Ascending aorta (tissue), 2 donors: ENCODE data around the gene DMPK. TPM values are rescaled to one million over a fixed set of nuclear protein-coding genes. Genes with fewer than 3 reads are reported as not detected.

Experiments
- DNase-seq, 2 donors: peaks; one replicate each; pipeline ENCODE4 v3.0.0-alpha.2; 2019; ENCODE audit warnings: low spot score in 2 of 2
- H3K27ac ChIP-seq, 2 donors: fragments of 200-600 bp; sonication (generic); one replicate each; pipeline ENCODE4 v1.5.1; 2016 to 2017; ENCODE audit warnings: mild to moderate bottlenecking in 1 of 2
- H3K27me3 ChIP-seq: fragments of 200-600 bp; sonication (generic); one replicate; pipeline ENCODE4 v1.5.1; 2017
- H3K36me3 ChIP-seq, 2 donors: fragments of 200-600 bp; sonication (generic); one replicate each; pipeline ENCODE4 v1.5.1; 2016
- H3K4me1 ChIP-seq, 2 donors: fragments of 200-600 bp; sonication (generic); one replicate each; pipeline ENCODE4 v1.5.1; 2016 to 2017; ENCODE audit warnings: mild to moderate bottlenecking in 1 of 2
- H3K4me3 ChIP-seq, 2 donors: fragments of 200-600 bp; sonication (generic); one replicate each; pipeline ENCODE4 v1.5.1; 2016 to 2017; ENCODE audit warnings: mild to moderate bottlenecking in 1 of 2
- H3K9me3 ChIP-seq, 2 donors: fragments of 200-600 bp; sonication (generic); one replicate each; pipeline ENCODE4 v1.5.1; 2016
- CTCF ChIP-seq, 3 experiments: fragments of 200-600 bp in 2 of 3; fragments of 450-650 bp in 1 of 3; sonication (generic) in 2 of 3; IDR thresholded peaks; one replicate each; pipeline ENCODE4 v1.5.1; 2016 to 2019; ENCODE audit warnings: antibody characterized with exemption in 3 of 3, mild to moderate bottlenecking in 1 of 3, moderate library complexity in 1 of 3
- intact Hi-C: fragments of 100-400 bp; cut with DNase I; formaldehyde crosslinking; loops from one replicate; pipeline ENCODE4 v1.15.1; 2023
- total RNA-seq: library from RNA; depleted of rRNA; stranded (reverse); fragments of >200 nt; gene quantifications from one replicate; pipeline ENCODE4 v1.1.0, GENCODE V29; 2016

The DMPK gene
- total RNA-seq, 1 donor from 2014 or later = 76.8 TPM

- Histone ChIP-seq H3K4me3 (peak overlapping the region in 1 of 2 donors; percentile 94), H3K36me3 (peaks cover 31 to 42% of the 10 kb centered on the region in 2 donors), H3K27ac (peak overlapping the region; percentile 93 to 94), H3K4me1 (peaks cover 11 to 43% of the 10 kb centered on the region in 2 donors), H3K9me3 (no peaks in the 10 kb centered on the region), H3K27me3 (no peaks in the 10 kb centered on the region)
- intact Hi-C loops = loop anchor here (1.0 kb wide), 1 partner anchor 8 kb away; the partner anchor contains the start of gene DMWD
- no peak for DNase-seq
- no peak for TF ChIP-seq CTCF (IDR thresholded peaks at IDR 0.05)
Observed at GRCh38 chr19:45784096-45784495, 1.8 kb upstream of the DMPK start.

GRCh38 chr19:45782820-45783785 lies 813 bp upstream of the DMPK start:
- H3K9me3 ChIP-seq = no peaks in the 10 kb centered on the region
- H3K4me1 ChIP-seq = peaks cover 11 to 45% of the 10 kb centered on the region in 2 donors
- intact Hi-C loops = loop anchor here (2.0 kb wide), 1 partner anchor 16 kb away; no protein-coding TSS in a partner anchor
- peak overlapping the region; percentile 93 to 94 for H3K27ac ChIP-seq
- TF ChIP-seq CTCF (IDR thresholded peaks at IDR 0.05) = no peak
- H3K36me3 ChIP-seq = peaks cover 30 to 42% of the 10 kb centered on the region in 2 donors
- H3K27me3 ChIP-seq = no peaks in the 10 kb centered on the region
- peak in 1 of 2 donors; percentile 92 for DNase-seq
- H3K4me3 ChIP-seq = peak overlapping the region; percentile 71 to 94

GRCh38 chr19:45781214-45782161 lies 802 bp downstream of the DMPK start:
- Histone ChIP-seq H3K4me1 (peaks cover 11 to 45% of the 10 kb centered on the region in 2 donors), H3K9me3 (no peaks in the 10 kb centered on the region), H3K27ac (peak overlapping the region; percentile 93 to 94), H3K27me3 (no peaks in the 10 kb centered on the region), H3K36me3 (peaks cover 38 to 44% of the 10 kb centered on the region in 2 donors), H3K4me3 (peak overlapping the region; percentile 71 to 94)
- no peak for TF ChIP-seq CTCF (IDR thresholded peaks at IDR 0.05)
- intact Hi-C loops = loop anchor here (2.0 kb wide), 1 partner anchor 17 kb away; no protein-coding TSS in a partner anchor
- no peak for DNase-seq

- peak overlapping the region; percentile 71 to 94 for H3K4me3 ChIP-seq
- DNase-seq = no peak
- peaks cover 31 to 39% of the 10 kb centered on the region in 2 donors for H3K36me3 ChIP-seq
- no peaks in the 10 kb centered on the region for H3K27me3 ChIP-seq
- intact Hi-C loops = no loop called here
- peaks cover 11 to 42% of the 10 kb centered on the region in 2 donors for H3K4me1 ChIP-seq
- no peaks in the 10 kb centered on the region for H3K9me3 ChIP-seq
- TF ChIP-seq CTCF (IDR thresholded peaks at IDR 0.05) = no peak
- H3K27ac ChIP-seq = peak overlapping the region; percentile 93 to 94
Observed at GRCh38 chr19:45780448-45781213, 1.7 kb downstream of the DMPK start.

- Histone ChIP-seq H3K4me3 (peak overlapping the region; percentile 71 to 94), H3K27ac (peak overlapping the region; percentile 93 to 94), H3K36me3 (peaks cover 29 to 35% of the 10 kb centered on the region in 2 donors), H3K27me3 (no peaks in the 10 kb centered on the region), H3K4me1 (peaks cover 11 to 37% of the 10 kb centered on the region in 2 donors), H3K9me3 (no peaks in the 10 kb centered on the region)
- intact Hi-C loops = no loop called here
- no peak for DNase-seq
- no peak for TF ChIP-seq CTCF (IDR thresholded peaks at IDR 0.05)
Observed at GRCh38 chr19:45780146-45780447, 2.2 kb downstream of the DMPK start.
